Endothelial cell (in vitro differentiated cells): Measurements from ENCODE around the gene ATP8A2. TPM values are rescaled to one million over a fixed set of nuclear protein-coding genes. Genes with fewer than 3 reads are reported as not detected.
"Not testable (repeated sequence)": the region's sequence is repeated elsewhere in the genome, so short reads cannot be mapped to it uniquely, and the experiment has no call there.

ENCODE experiments used
- DNase-seq: peaks from one replicate; pipeline ENCODE4 v3.0.0; 2021; ENCODE audit warnings: low spot score
- H3K27ac Mint-ChIP-seq: one replicate; pipeline ENCODE4 v1.8.0; 2021; ENCODE audit warnings: mixed read lengths, inconsistent platforms; ENCODE audit not compliant: unreplicated experiment
- H3K27me3 Mint-ChIP-seq: one replicate; pipeline ENCODE4 v1.8.0; 2021; ENCODE audit warnings: mild to moderate bottlenecking, moderate library complexity, mixed read lengths, inconsistent platforms; ENCODE audit not compliant: unreplicated experiment
- H3K36me3 Mint-ChIP-seq: one replicate; pipeline ENCODE4 v1.8.0; 2021; ENCODE audit warnings: mild to moderate bottlenecking, low read depth, mixed read lengths, inconsistent platforms; ENCODE audit not compliant: unreplicated experiment
- H3K4me1 Mint-ChIP-seq: one replicate; pipeline ENCODE4 v1.8.0; 2021; ENCODE audit warnings: mild to moderate bottlenecking, mixed read lengths, inconsistent platforms; ENCODE audit not compliant: unreplicated experiment
- H3K4me3 Mint-ChIP-seq: one replicate; pipeline ENCODE4 v1.8.0; 2021; ENCODE audit warnings: mild to moderate bottlenecking, mixed read lengths, inconsistent platforms; ENCODE audit not compliant: unreplicated experiment
- H3K9me3 Mint-ChIP-seq: one replicate; pipeline ENCODE4 v1.8.0; 2021; ENCODE audit warnings: mixed read lengths, inconsistent platforms; ENCODE audit not compliant: unreplicated experiment
- total RNA-seq: library from RNA; stranded (reverse); fragmentation: NEBNext Ultra II Directional; extraction: Animal tissue kit (Norgen Biotek cat#: 25700); gene quantifications from one replicate; pipeline ENCODE4 v1.2.1, GENCODE V29; 2021; ENCODE audit not compliant: unreplicated experiment
- TF ChIP-seq, protein P1 (sequence below): fragments of 200-600 bp; sonication (generic); IDR thresholded peaks from one replicate; pipeline ENCODE4 v1.5.0; 2021; ENCODE audit warnings: antibody characterized with exemption; ENCODE audit not compliant: unreplicated experiment

Gene ATP8A2
- total RNA-seq, 1 donor from 2014 or later, result 2.1 TPM

DNA sequence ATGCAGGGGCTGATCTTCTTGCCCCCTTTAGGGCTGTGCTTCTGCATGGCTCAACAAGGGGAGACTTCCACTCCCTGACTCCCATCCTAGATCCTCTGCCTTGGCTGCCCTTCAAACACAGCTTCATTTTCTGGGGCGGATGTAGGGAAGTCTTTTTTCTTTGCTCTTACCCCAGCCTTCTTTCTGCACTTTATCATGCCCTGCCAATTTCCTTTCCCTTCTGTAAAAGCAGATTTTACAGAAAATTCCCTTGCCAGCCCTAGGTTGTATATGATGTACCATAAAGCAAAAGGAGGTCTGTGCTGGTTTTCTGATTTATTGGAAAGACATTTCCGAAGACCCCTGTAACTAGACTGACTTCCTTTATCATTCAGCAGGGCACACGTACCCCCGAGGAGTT lies 396.6 kb downstream of the ATP8A2 start:
- DNase-seq, result no peak
- H3K4me1 Mint-ChIP-seq, result no peaks in the 10 kb centered on the region

DNA sequence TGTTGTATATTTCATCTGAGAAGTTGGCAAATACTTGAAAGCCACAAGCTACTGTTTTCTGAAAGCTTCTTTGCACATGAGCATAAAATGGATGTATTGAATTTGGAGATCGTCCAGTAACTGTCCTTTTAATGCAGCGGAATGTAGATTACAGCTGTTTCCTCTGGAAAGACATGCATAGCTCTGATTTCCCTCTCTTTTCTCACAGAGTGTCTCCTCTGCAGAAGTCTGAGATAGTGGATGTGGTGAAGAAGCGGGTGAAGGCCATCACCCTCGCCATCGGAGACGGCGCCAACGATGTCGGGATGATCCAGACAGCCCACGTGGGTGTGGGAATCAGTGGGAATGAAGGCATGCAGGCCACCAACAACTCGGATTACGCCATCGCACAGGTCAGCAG lies 397.1 kb downstream of the ATP8A2 start:
- TF ChIP-seq, protein P1, sequence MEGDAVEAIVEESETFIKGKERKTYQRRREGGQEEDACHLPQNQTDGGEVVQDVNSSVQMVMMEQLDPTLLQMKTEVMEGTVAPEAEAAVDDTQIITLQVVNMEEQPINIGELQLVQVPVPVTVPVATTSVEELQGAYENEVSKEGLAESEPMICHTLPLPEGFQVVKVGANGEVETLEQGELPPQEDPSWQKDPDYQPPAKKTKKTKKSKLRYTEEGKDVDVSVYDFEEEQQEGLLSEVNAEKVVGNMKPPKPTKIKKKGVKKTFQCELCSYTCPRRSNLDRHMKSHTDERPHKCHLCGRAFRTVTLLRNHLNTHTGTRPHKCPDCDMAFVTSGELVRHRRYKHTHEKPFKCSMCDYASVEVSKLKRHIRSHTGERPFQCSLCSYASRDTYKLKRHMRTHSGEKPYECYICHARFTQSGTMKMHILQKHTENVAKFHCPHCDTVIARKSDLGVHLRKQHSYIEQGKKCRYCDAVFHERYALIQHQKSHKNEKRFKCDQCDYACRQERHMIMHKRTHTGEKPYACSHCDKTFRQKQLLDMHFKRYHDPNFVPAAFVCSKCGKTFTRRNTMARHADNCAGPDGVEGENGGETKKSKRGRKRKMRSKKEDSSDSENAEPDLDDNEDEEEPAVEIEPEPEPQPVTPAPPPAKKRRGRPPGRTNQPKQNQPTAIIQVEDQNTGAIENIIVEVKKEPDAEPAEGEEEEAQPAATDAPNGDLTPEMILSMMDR, result no peak
- Mint-ChIP-seq H3K9me3 (no peaks in the 10 kb centered on the region), H3K27ac (no peak overlapping the region), H3K36me3 (no peaks in the 10 kb centered on the region), H3K4me1 (no peaks in the 10 kb centered on the region), H3K4me3 (no peak overlapping the region), H3K27me3 (no peaks in the 10 kb centered on the region)
- DNase-seq, result no peak

More for the DNA sequence above, 396.6 kb downstream of the ATP8A2 start:
- H3K27me3 Mint-ChIP-seq, result no peaks in the 10 kb centered on the region
- no peak overlapping the region for H3K4me3 Mint-ChIP-seq
- no peaks in the 10 kb centered on the region for H3K36me3 Mint-ChIP-seq
- H3K27ac Mint-ChIP-seq, result no peak overlapping the region
- TF ChIP-seq, protein P1, result no peak
- H3K9me3 Mint-ChIP-seq, result no peaks in the 10 kb centered on the region

DNA sequence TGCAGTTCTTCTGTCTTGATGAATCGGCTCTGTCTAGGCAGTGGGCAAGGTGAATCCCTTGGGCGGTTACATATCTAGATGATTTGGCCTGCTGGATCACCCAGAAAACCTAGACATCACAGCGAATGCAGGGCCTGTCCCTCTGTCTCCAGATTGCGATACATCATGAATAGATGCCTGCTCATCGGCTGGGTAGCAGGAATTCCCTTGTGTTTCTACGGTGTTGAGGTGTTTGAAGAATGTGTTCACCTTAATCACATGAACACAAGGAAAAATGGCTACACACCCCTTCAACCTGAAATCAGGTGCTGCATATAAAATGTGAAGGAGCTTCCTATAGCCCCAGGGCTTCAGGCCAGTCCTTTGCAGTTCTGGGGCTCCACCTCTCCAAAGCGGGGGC lies 398.8 kb downstream of the ATP8A2 start:
- Mint-ChIP-seq H3K9me3 (no peaks in the 10 kb centered on the region), H3K36me3 (no peaks in the 10 kb centered on the region), H3K27ac (no peak overlapping the region), H3K4me1 (no peaks in the 10 kb centered on the region), H3K27me3 (peaks cover 2% of the 10 kb centered on the region), H3K4me3 (no peak overlapping the region)
- no peak for DNase-seq
- TF ChIP-seq, protein P1, result no peak

DNA sequence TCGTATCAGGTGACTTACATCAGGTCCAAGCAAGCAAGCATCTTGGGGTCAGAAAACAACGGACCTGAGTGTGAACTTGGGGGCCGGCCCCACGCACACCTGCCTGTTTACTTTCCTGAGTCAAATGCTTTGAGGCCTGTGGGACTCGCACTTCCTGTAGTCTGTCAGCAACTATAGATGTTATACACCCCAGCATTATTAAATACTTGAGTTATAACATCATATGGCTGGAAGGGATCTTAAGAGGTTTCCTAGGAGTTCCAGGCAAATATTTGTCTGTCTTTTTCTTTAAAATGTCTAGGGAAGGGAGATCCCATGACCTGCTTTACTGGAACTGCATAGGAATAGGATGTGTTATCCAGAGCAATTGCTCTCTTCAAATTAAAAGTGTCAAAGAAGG lies 399.4 kb downstream of the ATP8A2 start:
- H3K27ac Mint-ChIP-seq, result no peak overlapping the region

DNA sequence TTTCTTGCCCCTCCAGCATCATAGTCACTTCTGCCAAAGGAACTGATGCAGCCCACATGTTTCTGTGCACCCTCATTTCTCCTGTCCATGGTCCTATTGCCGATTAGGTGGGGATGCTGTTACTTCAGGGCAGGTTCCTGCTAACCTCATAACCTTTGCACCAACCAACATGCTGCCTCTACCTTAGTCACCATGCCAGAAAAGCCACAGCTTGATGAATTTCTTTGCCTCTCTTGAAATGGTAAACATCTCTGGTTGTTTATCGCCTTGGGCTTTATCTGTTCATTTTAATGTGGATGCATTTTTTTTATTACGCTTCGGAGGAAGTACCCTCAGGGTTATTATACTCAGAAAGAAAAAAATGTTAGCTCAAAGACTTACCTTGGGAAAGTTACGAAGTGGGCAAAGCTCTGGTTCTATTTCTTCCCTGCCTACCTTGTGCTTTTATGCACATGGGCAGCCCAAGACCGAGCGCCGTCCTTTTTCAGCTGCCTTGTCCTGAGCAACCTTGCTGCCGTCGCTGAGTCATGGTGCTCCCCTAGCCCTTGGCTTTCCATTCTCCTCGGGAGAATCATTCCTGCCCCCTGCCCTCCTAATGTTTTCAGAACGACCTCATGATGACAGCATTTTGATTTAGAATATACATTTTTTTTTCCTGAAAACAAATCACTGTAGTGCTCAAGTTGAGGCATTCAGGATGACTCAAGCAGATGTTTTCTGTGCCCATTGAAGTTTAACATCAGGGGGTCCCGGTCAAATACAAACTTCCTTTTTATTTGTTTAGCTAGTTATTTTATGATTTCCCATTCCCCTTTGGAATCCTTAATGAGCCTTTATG lies 400.1 kb downstream of the ATP8A2 start:
- no peak overlapping the region for H3K4me3 Mint-ChIP-seq
- peaks cover 2% of the 10 kb centered on the region for H3K27me3 Mint-ChIP-seq
- no peaks in the 10 kb centered on the region for H3K9me3 Mint-ChIP-seq
- H3K4me1 Mint-ChIP-seq, result no peaks in the 10 kb centered on the region
- no peak for DNase-seq
- H3K27ac Mint-ChIP-seq, result no peak overlapping the region
- TF ChIP-seq, protein P1, result no peak
- no peaks in the 10 kb centered on the region for H3K36me3 Mint-ChIP-seq

More for the DNA sequence above, 399.4 kb downstream of the ATP8A2 start:
- Mint-ChIP-seq H3K4me3 (no peak overlapping the region), H3K36me3 (no peaks in the 10 kb centered on the region), H3K27me3 (peaks cover 2% of the 10 kb centered on the region), H3K4me1 (no peaks in the 10 kb centered on the region), H3K9me3 (no peaks in the 10 kb centered on the region)
- TF ChIP-seq, protein P1, result no peak
- no peak for DNase-seq

DNA sequence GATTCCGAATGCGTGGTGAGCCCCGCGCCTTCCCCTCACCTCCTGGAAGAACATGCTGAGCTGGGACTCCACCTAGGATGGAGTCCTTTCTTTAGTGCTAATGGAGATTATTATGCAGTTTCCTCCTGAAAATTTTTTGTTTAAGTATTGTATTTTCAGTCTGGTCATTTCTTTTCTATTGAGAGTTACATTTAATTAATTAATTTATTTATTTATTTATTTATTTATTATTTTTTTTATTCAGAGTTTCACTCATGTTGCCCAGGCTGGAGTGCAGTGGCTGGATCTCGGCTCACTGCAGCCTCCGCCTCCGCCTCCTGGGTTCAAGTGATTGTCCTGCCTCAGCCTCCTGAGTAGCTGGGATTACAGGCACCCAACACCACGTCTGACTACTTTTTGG lies 400.8 kb downstream of the ATP8A2 start:
- H3K27ac Mint-ChIP-seq, H3K36me3 Mint-ChIP-seq, DNase-seq, H3K4me3 Mint-ChIP-seq, H3K9me3 Mint-ChIP-seq, H3K27me3 Mint-ChIP-seq, H3K4me1 Mint-ChIP-seq: not testable (repeated sequence)

DNA sequence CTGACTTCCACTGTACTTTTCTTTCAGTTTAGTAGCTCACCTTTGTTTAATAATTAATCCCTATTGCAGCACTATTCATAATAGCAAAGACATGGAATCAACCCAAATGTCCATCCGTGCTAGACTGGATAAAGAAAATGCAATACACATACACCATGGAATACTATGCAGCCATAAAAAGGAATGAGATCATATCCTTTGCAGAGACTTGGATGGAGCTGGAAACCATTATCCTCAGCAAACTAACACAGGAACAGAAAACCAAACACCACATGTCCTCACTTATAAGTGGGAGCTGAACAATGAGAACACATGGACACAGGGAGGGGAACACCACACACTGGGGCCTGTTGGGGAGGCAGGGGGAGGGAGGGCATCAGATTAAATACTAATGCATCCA lies 402.3 kb downstream of the ATP8A2 start:
- H3K36me3 Mint-ChIP-seq, DNase-seq, H3K9me3 Mint-ChIP-seq, H3K27ac Mint-ChIP-seq, H3K4me1 Mint-ChIP-seq, H3K27me3 Mint-ChIP-seq, H3K4me3 Mint-ChIP-seq: not testable (repeated sequence)
